ENCODE measurements around the gene CCDC116.
"Not testable (repeated sequence)": the region's sequence is repeated elsewhere in the genome, so short reads cannot be mapped to it uniquely, and the experiment has no call there.

The CCDC116 gene, protein sequence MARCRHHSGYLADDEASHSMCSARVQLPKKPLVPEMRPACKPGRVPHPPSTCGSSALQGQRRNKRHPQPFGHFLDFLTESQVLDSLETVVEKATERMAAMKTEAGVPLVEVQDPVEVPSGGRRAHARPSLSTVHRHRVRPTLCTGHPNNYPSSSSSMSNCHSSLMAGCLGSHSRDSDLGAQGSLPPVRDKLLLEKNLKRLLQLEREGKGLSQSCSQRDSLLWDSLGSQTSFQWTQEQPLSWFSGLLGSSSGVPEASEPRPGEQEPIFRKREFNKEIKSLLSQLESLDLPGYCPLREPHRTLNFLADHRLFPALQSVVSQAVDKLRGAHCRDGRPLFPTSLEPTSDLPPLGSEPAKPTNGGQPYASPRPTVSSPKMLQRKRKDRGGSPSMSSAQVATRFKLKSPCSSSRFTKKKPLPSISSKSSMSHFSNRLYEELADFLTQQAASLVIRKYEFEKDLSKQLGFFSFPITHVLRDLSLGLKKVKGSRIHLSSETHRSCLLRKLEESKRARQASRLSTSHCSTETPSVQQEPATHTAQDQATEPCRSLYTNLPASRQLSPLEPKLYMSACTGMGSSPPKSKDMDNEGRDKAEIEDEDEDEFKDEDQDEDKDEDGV

DNA sequence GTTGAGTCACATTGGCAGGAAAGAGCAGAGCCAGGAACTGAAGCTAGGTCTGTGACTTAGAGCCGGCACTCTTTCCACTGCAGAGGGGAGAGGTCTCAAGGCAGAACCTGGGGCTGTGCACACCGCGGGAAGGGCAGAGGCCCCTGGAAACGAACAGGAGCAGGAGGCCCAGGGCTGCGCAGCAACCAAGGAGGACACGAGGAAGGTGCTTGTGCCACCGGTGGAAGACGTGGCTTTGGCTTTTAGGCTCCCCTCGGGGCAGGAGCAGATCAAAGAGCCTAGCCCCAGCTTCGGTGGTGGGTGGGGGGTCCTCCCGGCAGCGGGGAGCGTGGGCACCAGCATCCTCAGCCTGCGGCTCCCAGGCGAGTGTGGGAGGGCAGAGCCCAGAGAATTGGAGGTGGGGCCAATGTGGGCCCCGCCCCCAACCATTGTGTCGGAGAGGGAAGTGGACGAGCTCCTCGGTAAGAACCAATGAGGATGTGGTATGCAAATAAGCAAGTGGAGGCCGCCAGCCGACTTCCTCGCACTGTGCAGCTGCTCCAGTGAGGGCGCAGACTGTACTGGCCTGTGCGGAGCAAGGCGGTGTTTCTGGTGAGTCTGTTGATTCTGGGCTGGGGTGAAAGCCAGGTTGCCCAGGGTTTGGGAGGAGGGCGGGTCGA, at the start of gene CCDC116:
CCDC116 (plus strand) TSS at position 524 of the 659 bp plus-strand sequence. CDS start 422 bp downstream, outside the sequence.
- peak; percentile 81 for DNase-seq

GRCh38 chr22:21582801-21583740, 49.5 kb upstream of the CCDC116 start:
- no peak for DNase-seq

GRCh38 chr22:21585389-21585788, 47.2 kb upstream of the CCDC116 start:
- DNase-seq = no peak

DNA sequence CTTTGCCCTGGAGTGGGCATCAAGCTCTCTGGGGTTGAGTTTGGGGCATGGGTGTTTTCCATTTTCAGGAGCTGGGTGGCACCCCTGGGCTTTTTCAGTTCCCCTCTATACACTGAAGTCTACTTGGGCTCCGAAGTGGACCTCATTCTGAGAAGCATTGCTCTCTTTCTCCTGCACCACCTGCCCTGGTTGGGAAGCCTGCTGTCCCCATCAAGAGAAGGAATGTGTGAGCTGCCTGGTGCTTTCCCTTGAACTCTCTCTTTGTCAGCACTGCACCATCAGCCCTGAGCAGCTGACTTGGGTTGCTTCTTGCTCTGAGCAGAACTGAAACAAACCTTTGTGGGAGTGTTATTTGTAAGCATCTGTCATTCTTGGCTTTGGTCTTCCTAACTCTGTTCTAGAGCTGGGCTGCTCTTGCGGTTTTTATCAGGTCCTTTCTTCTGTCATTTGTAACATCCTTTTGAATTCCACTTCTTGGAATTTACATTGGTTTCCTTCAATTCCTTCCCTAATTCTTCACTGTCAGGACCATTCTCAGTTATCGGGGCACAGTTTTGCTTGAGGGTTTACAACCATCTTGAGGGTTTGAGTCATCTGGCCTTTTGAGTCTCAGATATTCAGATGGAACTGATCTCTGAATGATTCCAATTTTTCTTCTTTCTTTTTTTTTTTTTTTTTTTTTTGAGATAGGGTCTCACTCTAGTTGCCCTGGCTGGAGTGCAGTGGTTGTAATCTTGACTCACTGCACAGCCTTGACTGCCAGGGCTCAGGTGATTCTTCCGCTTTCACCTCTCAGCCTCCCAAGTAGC, 44.6 kb upstream of the CCDC116 start:
- peak; percentile 70 for DNase-seq

GRCh38 chr22:21589396-21589795, 43.2 kb upstream of the CCDC116 start:
- no peak for DNase-seq

DNA sequence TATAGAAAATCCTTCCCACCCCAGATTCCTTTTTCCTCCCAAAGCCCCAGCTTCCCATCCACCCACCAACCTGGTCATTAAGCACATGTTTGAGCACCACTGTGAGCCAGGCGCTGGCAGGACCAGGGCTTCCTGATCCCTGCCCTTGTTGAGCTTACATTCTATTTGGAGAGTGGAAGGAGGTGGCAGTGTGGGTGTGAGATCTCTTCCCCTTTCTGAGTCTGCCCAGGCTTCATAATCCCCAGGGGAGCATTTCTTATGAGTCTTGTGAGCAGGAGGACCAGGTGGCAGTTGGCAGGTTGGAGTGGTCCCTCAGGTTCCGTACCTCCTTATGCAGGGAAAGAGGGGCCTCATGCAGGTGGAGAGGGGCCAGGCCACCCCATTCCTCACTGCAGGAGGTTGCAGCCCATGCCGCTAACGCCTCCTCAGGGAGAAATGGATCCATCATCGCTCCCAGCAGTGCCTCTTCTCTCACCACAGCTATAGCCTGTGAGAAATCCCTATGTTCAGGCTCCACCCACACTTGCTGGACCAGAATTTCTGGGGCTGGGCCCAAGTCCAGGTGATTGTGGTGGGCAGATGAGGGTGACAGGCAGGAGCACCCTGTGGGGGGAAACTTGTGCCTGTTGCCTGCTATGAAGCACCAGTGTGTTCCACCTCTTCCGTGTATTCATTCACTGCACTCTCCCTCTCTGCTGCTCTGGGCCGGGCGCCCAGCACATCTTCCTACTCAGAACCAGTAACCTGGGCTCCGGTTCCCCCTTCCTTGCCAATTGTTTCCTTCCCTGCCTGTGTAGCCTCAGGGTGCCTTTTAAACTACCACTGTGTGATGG, 41.5 kb upstream of the CCDC116 start:
- no peak for DNase-seq

GRCh38 chr22:21591695-21592094, 40.9 kb upstream of the CCDC116 start:
- no peak for DNase-seq

- DNase-seq = no peak
Observed at GRCh38 chr22:21592422-21592821, 40.1 kb upstream of the CCDC116 start.

- DNase-seq = no peak
Observed at GRCh38 chr22:21593406-21594232, 38.9 kb upstream of the CCDC116 start.

DNA sequence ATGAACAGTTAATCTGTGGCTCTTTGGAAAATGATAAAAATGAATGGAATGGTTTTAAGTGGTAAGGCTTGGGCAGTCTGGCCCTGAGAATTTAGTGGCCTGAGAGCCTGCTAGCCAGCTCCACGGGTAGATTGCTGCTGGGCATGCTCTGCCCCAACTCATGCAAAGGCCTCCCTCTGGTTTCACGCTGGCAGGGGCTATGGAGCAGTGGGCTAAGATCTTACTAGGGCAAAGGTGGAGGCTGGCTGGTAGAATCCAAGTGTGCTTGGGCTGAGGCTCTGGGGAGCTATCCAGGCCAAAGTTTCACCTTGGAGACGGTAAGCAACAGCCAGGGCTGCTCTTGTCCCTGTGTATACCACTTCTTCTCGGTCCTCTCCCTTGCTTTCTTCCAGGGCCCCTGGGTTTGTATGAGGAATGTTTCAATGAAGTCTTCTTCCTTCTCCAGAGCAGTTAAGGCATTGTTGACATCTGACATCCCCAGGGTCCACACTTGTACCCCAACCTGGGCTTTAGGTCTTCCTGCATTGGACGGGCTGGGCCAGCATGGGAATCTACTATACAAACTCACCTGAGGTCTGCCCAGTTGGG, 37.6 kb upstream of the CCDC116 start:
- no peak for DNase-seq

DNA sequence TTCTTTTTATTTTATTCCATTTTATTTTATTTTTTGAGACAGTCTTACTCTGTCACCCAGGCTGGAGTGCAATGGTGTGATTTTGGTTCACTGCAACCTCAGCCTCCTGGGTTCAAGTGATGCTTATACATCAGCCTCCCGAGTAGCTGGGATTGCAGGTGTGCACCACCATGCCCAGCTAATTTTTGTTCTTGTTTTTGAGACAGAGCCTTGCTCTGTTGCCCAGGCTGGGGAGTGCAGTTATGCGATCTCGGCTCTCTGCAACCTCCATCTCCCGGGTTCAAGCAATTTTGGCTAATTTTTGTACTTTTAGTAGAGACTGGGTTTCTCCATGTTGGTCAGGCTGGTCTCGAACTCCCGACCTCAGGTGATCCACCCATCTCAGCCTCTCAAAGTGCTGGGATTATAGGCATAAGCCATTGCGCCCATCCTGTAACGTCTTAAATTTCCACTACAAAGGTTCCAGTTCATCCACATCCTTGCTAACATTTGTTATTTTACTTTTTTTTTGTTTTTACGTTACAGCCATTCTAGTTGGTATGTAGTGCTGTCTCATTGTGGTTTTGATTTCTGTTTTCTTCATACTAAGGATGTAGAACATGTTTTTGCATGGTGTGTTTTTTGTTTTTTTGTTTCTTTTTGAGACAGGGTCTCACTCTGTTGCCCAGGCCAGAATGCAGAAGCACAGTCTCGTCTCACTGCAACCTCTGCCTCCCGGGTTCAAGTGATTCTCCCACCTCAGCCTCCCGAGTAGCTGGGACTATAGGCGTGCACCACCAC, 36.0 kb upstream of the CCDC116 start:
- not testable (repeated sequence) for DNase-seq

GRCh38 chr22:21598302-21598701, 34.3 kb upstream of the CCDC116 start:
- no peak for DNase-seq

- DNase-seq = no peak
Observed at GRCh38 chr22:21599053-21599893, 33.3 kb upstream of the CCDC116 start.

GRCh38 chr22:21602579-21602978, 30.0 kb upstream of the CCDC116 start:
- DNase-seq = no peak

DNA sequence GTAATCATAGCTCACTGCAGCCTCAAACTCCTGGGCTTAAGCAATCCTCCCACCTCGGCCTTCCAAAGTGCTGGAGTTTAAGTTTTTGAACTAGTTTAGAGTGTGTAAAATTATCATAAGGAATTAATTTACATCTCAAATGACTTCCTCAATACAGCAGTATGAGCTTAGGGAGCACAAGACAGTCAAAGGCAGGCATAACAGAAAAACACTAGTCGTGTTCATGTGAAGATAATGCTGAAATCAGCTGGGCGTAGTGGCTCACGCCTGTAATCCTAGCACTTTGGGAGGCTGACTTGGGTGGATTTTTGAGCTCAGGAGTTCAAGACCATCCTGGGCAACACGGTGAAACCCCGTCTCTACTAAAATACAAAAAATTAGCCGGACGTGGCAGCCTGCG, 28.6 kb upstream of the CCDC116 start:
- no peak for DNase-seq

GRCh38 chr22:21605887-21606564, 26.5 kb upstream of the CCDC116 start:
- no peak for DNase-seq

DNA sequence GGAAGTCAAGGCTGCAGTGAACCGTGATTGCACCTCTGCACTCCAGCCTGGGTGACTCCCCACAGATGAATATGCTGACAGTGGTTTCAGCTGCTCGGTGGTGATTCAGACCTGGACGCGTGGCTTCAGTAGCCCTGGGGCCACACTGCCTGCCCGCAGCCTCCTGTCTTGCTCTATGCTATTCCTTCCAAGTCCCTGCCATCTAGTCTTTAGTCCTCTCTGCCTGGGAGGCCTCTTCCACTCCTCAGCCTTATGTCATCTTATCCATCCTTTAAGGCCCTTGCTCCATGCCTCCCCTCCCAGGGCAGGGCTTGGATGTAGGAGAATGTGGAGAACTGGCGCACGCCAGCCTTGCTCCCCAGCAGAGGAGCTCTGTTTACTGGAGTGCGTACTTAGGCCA, 25.8 kb upstream of the CCDC116 start:
- DNase-seq = no peak

All from activated CD8-positive, alpha-beta memory T cell treated with anti-CD3 and anti-CD28 coated beads for 24 hours (primary cell).